Measurements from ENCODE around the gene DNAJC5. TPM values are rescaled to one million over a fixed set of nuclear protein-coding genes. Genes with fewer than 3 reads are reported as not detected.

Gene DNAJC5
- total and polyA plus RNA-seq, 2 donors (not counting 1 experiment from before 2014, with no cell fraction given) = 12.2 to 33.3 TPM

GRCh38 chr20:63955827-63956663 is 61.1 kb downstream of the DNAJC5 start, which contains the start of gene UCKL1:
Gene UCKL1 (minus strand): TSS chr20:63956416. CDS start chr20:63956372, 44 bp downstream.
- ChIA-PET POLR2A (interaction anchor here (0.6 to 2.0 kb wide), 9 partner anchors 15 to 418 kb away, joined by 3 to 9 read pairs (median 5); partner anchors contain the start of genes ARFRP1, DNAJC5, PRPF6 and PTK6), CTCF (interaction anchor here (0.6 to 3.8 kb wide), 12 partner anchors 18 to 418 kb away, joined by 3 to 15 read pairs (median 4); partner anchors contain the start of genes PTK6, SAMD10 and TPD52L2)
- Histone ChIP-seq H2AFZ (ENCODE audit: insufficient read depth, low read depth, low read length, poor library complexity, severe bottlenecking) (peak within 1 kb of the TSS; percentile 98), H3K4me1 (ENCODE audit: control insufficient read depth in 2 of 2, insufficient read depth in 2 of 2, low read length in 2 of 2) (peaks cover 39 to 49% of the 10 kb centered on the region in 2 donors), H4K20me1 (ENCODE audit: control insufficient read depth, insufficient read depth, low read length, poor library complexity, severe bottlenecking) (peaks cover 48% of the 10 kb centered on the region), H3K9me3 (ENCODE audit: control extremely low read depth in 1 of 3, control insufficient read depth in 2 of 3, insufficient read depth in 1 of 3, low read length in 2 of 3) (no peaks in the 10 kb centered on the region), H3K27ac (ENCODE audit: low read length in 2 of 2) (peak within 1 kb of the TSS; percentile 57 to 85), H3K4me2 (replicated peaks; ENCODE audit: low read depth, low read length, poor library complexity, severe bottlenecking) (peak within 1 kb of the TSS; percentile 92), H3K9ac (ENCODE audit: low read length) (peak within 1 kb of the TSS; percentile 93), H3K36me3 (replicated peaks in 1 of 2; ENCODE audit: control extremely low read depth in 1 of 2, control insufficient read depth in 1 of 2, extremely low read depth in 1 of 2, insufficient read depth in 2 of 2, low read length in 1 of 2) (no peaks in the 10 kb centered on the region), H3K4me3 (ENCODE audit: control extremely low read depth in 1 of 5, extremely low read depth in 1 of 5, insufficient read depth in 1 of 5, low read depth in 2 of 5, low read length in 4 of 5) (peak within 1 kb of the TSS; percentile 36 to 91 (median 84)), H3K79me2 (ENCODE audit: control insufficient read depth, insufficient read depth, low read length) (peaks cover 51% of the 10 kb centered on the region), H3K27me3 (replicated peaks in 1 of 4; ENCODE audit: control extremely low read depth in 1 of 4, control insufficient read depth in 3 of 4, insufficient read depth in 4 of 4, low read length in 3 of 4) (no peaks in the 10 kb centered on the region)
- DNase-seq (peak; percentile 91), ATAC-seq (ENCODE audit: low read depth) (peak; percentile 76)
- intact Hi-C loops (cut with micrococcal nuclease) = loop anchor here (1.0 to 5.0 kb wide), 8 partner anchors 25 to 435 kb away; partner anchors contain the start of genes ARFRP1, DNAJC5, PPDPF and PRPF6
- H3K9me3 Mint-ChIP-seq (ENCODE audit: insufficient read depth) = no peaks in the 10 kb centered on the region
- TF ChIP-seq EZH2 (IDR thresholded peaks at IDR 0.05; ENCODE audit: borderline replicate concordance, insufficient read depth, low read depth, low read length, poor library complexity, severe bottlenecking) = no peak
- under 1% methylated on average over 99 of the region's 105 CpGs for WGBS (ENCODE audit: insufficient coverage)
- H3K27ac Mint-ChIP-seq = peak within 1 kb of the TSS; percentile 90
- H3K4me1 Mint-ChIP-seq = peaks cover 37% of the 10 kb centered on the region
- peak within 1 kb of the TSS; percentile 90 for H3K4me3 Mint-ChIP-seq
- H3K27me3 Mint-ChIP-seq = no peaks in the 10 kb centered on the region

- H3K4me3 Mint-ChIP-seq = peak overlapping the region; percentile 90
- Histone ChIP-seq H2AFZ (ENCODE audit: insufficient read depth, low read depth, low read length, poor library complexity, severe bottlenecking) (peak overlapping the region; percentile 74), H3K36me3 (replicated peaks in 1 of 2; ENCODE audit: control extremely low read depth in 1 of 2, control insufficient read depth in 1 of 2, extremely low read depth in 1 of 2, insufficient read depth in 2 of 2, low read length in 1 of 2) (no peaks in the 10 kb centered on the region), H3K27me3 (replicated peaks in 1 of 4; ENCODE audit: control extremely low read depth in 1 of 4, control insufficient read depth in 3 of 4, insufficient read depth in 4 of 4, low read length in 3 of 4) (no peaks in the 10 kb centered on the region), H4K20me1 (ENCODE audit: control insufficient read depth, insufficient read depth, low read length, poor library complexity, severe bottlenecking) (peaks cover 43% of the 10 kb centered on the region), H3K79me2 (ENCODE audit: control insufficient read depth, insufficient read depth, low read length) (peaks cover 45% of the 10 kb centered on the region), H3K9ac (ENCODE audit: low read length) (peak overlapping the region; percentile 49), H3K4me2 (replicated peaks; ENCODE audit: low read depth, low read length, poor library complexity, severe bottlenecking) (peak overlapping the region; percentile 92), H3K9me3 (ENCODE audit: control extremely low read depth in 1 of 3, control insufficient read depth in 2 of 3, insufficient read depth in 1 of 3, low read length in 2 of 3) (no peaks in the 10 kb centered on the region), H3K27ac (ENCODE audit: low read length in 2 of 2) (peak overlapping the region; percentile 34 to 48), H3K4me1 (ENCODE audit: control insufficient read depth in 2 of 2, insufficient read depth in 2 of 2, low read length in 2 of 2) (peaks cover 33 to 43% of the 10 kb centered on the region in 2 donors), H3K4me3 (ENCODE audit: control extremely low read depth in 1 of 5, extremely low read depth in 1 of 5, insufficient read depth in 1 of 5, low read depth in 2 of 5, low read length in 4 of 5) (peak overlapping the region; percentile 36 to 84 (median 66))
- under 1% methylated on average over 8 of the region's 15 CpGs for WGBS (ENCODE audit: insufficient coverage)
- H3K4me1 Mint-ChIP-seq = peaks cover 33% of the 10 kb centered on the region
- TF ChIP-seq, protein P1, sequence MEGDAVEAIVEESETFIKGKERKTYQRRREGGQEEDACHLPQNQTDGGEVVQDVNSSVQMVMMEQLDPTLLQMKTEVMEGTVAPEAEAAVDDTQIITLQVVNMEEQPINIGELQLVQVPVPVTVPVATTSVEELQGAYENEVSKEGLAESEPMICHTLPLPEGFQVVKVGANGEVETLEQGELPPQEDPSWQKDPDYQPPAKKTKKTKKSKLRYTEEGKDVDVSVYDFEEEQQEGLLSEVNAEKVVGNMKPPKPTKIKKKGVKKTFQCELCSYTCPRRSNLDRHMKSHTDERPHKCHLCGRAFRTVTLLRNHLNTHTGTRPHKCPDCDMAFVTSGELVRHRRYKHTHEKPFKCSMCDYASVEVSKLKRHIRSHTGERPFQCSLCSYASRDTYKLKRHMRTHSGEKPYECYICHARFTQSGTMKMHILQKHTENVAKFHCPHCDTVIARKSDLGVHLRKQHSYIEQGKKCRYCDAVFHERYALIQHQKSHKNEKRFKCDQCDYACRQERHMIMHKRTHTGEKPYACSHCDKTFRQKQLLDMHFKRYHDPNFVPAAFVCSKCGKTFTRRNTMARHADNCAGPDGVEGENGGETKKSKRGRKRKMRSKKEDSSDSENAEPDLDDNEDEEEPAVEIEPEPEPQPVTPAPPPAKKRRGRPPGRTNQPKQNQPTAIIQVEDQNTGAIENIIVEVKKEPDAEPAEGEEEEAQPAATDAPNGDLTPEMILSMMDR (IDR thresholded peaks at IDR 0.05) = no peak
- TF ChIP-seq EZH2 (IDR thresholded peaks at IDR 0.05; ENCODE audit: borderline replicate concordance, insufficient read depth, low read depth, low read length, poor library complexity, severe bottlenecking) = no peak
- CTCF ChIA-PET = interaction anchor here (0.6 to 3.8 kb wide), 10 partner anchors 17 to 419 kb away, joined by 3 to 15 read pairs (median 4); partner anchors contain the start of genes PTK6, SAMD10 and TPD52L2
- DNase-seq = no peak
- intact Hi-C loops (cut with micrococcal nuclease) = loop anchor here (1.0 to 5.0 kb wide), 7 partner anchors 25 to 436 kb away; partner anchors contain the start of genes ARFRP1, DNAJC5, PPDPF and PRPF6
- H3K27me3 Mint-ChIP-seq = no peaks in the 10 kb centered on the region
- peak; percentile 6 for ATAC-seq (ENCODE audit: low read depth)
- POLR2A ChIA-PET = interaction anchor here (0.8 to 2.0 kb wide), 8 partner anchors 17 to 419 kb away, joined by 3 to 9 read pairs (median 6); partner anchors contain the start of genes ARFRP1, PRPF6, PTK6 and SAMD10
- no peaks in the 10 kb centered on the region for H3K9me3 Mint-ChIP-seq (ENCODE audit: insufficient read depth)
- H3K27ac Mint-ChIP-seq = peak overlapping the region; percentile 88
These were observed 61.7 kb downstream of the DNAJC5 start for GRCh38 chr20:63956664-63957003.

Measured in B cell (primary cell).